Naive thymus-derived CD4-positive, alpha-beta T cell (primary cell): ENCODE results near the gene DDAH1. TPM values are rescaled to one million over a fixed set of nuclear protein-coding genes. Genes with fewer than 3 reads are reported as not detected.

Source experiments
- ATAC-seq: fragments of 150-1000 bp; cut with Tn5 transposase; 2 replicates; pipeline ENCODE4 v1.10.0; 2021; ENCODE audit warnings: mild to moderate bottlenecking, moderate library complexity
- CTCF ChIA-PET: fragments of 350-600 bp; sonication (Branson Sonifier 250); formaldehyde crosslinking; loops from one replicate; lab custom pipeline; 2021; ENCODE audit warnings: antibody characterized with exemption; lab: Charles Lee
- POLR2A ChIA-PET: fragments of 350-600 bp; sonication (Branson Sonifier 250); formaldehyde crosslinking; loops from one replicate; lab custom pipeline; 2021; ENCODE audit warnings: antibody characterized with exemption, inconsistent platforms; lab: Charles Lee
- DNase-seq, 9 donors: peaks; one replicate each; pipeline versions ENCODE4 v3.0.0 to v3.0.0-alpha.2; 2020 to 2022; ENCODE audit warnings: mixed read lengths in 1 of 9
- H3K27ac ChIP-seq: one replicate; pipeline ENCODE4 v1.7.0; 2013; ENCODE audit warnings: mild to moderate bottlenecking, low read depth, low read length, moderate library complexity
- H3K27me3 ChIP-seq, 2 donors: one replicate each; pipeline ENCODE4 v1.7.0; 2013; ENCODE audit warnings: low read length in 2 of 2, mild to moderate bottlenecking in 2 of 2, moderate library complexity in 2 of 2; ENCODE audit not compliant: control insufficient read depth in 2 of 2, insufficient read depth in 2 of 2
- H3K36me3 ChIP-seq, 3 experiments: 1 replicate in 2 of 3; 2 replicates in 1 of 3; pipeline ENCODE4 v1.7.0; 2013; ENCODE audit warnings: low read length in 3 of 3, mild to moderate bottlenecking in 3 of 3, moderate library complexity in 1 of 3; ENCODE audit not compliant: insufficient read depth in 3 of 3, control insufficient read depth in 2 of 3
- H3K4me1 ChIP-seq, 2 donors: one replicate each; pipeline ENCODE4 v1.7.0; 2013; ENCODE audit warnings: low read length in 2 of 2, mild to moderate bottlenecking in 2 of 2, moderate library complexity in 1 of 2; ENCODE audit not compliant: control insufficient read depth in 2 of 2, insufficient read depth in 2 of 2
- H3K4me3 ChIP-seq: 2 replicates; pipeline ENCODE4 v1.7.0; 2013; ENCODE audit warnings: mild to moderate bottlenecking, low read length
- H3K9me3 ChIP-seq, 3 experiments: 1 replicate in 2 of 3; 2 replicates in 1 of 3; pipeline ENCODE4 v1.7.0; 2013; ENCODE audit warnings: low read length in 3 of 3; ENCODE audit not compliant: control insufficient read depth in 2 of 3
- H3K27ac Mint-ChIP-seq, 9 donors: one replicate each; pipeline ENCODE4 v1.8.0; 2020 to 2022; ENCODE audit warnings: mixed read lengths in 9 of 9, mild to moderate bottlenecking in 8 of 9, moderate library complexity in 5 of 9, inconsistent platforms in 2 of 9
- H3K27me3 Mint-ChIP-seq, 5 donors: one replicate each; pipeline ENCODE4 v1.8.0; 2021 to 2022; ENCODE audit warnings: mixed read lengths in 5 of 5, mild to moderate bottlenecking in 1 of 5
- H3K36me3 Mint-ChIP-seq, 5 donors: one replicate each; pipeline ENCODE4 v1.8.0; 2020 to 2022; ENCODE audit warnings: mixed read lengths in 5 of 5, mild to moderate bottlenecking in 3 of 5, inconsistent platforms in 1 of 5
- H3K4me1 Mint-ChIP-seq, 7 donors: one replicate each; pipeline ENCODE4 v1.8.0; 2020 to 2022; ENCODE audit warnings: mixed read lengths in 7 of 7, mild to moderate bottlenecking in 3 of 7, inconsistent platforms in 1 of 7
- H3K4me3 Mint-ChIP-seq, 10 donors: one replicate each; pipeline ENCODE4 v1.8.0; 2020 to 2022; ENCODE audit warnings: mild to moderate bottlenecking in 10 of 10, mixed read lengths in 10 of 10, moderate library complexity in 6 of 10, inconsistent platforms in 2 of 10
- H3K9me3 Mint-ChIP-seq, 11 donors: one replicate each; pipeline ENCODE4 v1.8.0; 2020 to 2022; ENCODE audit warnings: mixed read lengths in 11 of 11, mild to moderate bottlenecking in 4 of 11, inconsistent platforms in 1 of 11, moderate library complexity in 1 of 11
- intact Hi-C, 2 donors: fragments of 100-400 bp; cut with micrococcal nuclease; formaldehyde crosslinking; loops; one replicate each; pipeline ENCODE4 v1.15.1; 2023
- polyA plus RNA-seq, 2 donors: library from polyadenylated mRNA; unstranded; fragments of 300-500 nt; fragmentation: Illumina TruSeq; gene quantifications; one replicate each; pipeline ENCODE4 v1.2.3, GENCODE V29; 2021
- total RNA-seq, 6 experiments: library from RNA in 5 of 6; stranded (reverse) in 5 of 6; gene quantifications; 1 replicate in 5 of 6; 2 replicates in 1 of 6; pipeline ENCODE4 v1.2.3 and lab custom pipeline; 2021 to 2026

DDAH1 gene
- total and polyA plus RNA-seq, 7 experiments from 2014 or later, result 0.08 TPM; not detected in 6

DNA sequence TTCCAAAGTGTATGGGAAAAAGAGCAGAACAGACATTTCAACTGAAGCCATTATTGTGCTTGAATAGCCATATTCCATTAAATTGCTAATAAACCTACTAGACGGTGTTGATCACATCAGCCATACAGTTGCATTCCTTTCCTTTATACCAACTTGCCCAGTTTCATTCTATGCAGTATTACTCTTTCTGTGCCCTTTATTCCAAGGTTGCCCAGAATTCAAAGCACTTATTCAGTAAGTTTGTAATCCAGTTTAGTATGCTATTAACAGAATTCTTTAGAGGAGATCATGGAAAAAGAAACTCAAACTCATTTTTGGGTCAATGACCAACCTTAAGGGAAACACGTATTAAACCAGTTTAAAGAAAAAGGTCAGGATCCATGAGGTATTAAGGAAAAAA is 89.5 kb downstream of the DDAH1 start:
- no peak overlapping the region for H3K4me3 ChIP-seq
- H3K36me3 Mint-ChIP-seq, result no peaks in the 10 kb centered on the region
- no peaks in the 10 kb centered on the region for H3K9me3 Mint-ChIP-seq
- H3K9me3 ChIP-seq, result no peaks in the 10 kb centered on the region
- CTCF ChIA-PET, result no interaction called here
- H3K27me3 Mint-ChIP-seq, result peaks cover 3 to 21% (median 14%) of the 10 kb centered on the region in 5 donors
- no peak overlapping the region for H3K27ac ChIP-seq
- intact Hi-C loops, result no loop called here
- no peaks in the 10 kb centered on the region for H3K36me3 ChIP-seq
- DNase-seq (no peak), ATAC-seq (no peak)
- no peaks in the 10 kb centered on the region for H3K27me3 ChIP-seq
- H3K4me1 ChIP-seq, result no peaks in the 10 kb centered on the region
- no peak overlapping the region for H3K4me3 Mint-ChIP-seq
- POLR2A ChIA-PET, result no interaction called here
- H3K4me1 Mint-ChIP-seq, result no peaks in the 10 kb centered on the region
- H3K27ac Mint-ChIP-seq, result no peak overlapping the region

DNA sequence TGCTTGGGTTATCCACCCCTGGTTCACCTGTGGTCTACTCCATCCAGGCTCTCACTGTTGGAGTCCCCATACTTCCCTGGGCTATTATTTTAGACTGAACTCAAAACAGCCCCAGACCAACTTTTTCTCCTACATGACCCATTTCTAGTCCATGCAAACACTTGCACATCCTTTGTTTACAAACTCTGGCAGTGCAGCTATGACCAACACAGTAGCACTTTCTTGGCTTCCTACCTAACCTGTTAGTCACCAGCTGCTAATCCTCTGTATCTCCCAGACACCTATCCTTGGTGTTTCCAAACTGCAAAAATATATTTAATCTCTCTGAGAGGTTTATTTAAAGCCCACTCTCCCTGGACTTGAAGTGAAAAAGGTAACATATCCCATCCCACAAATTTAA is 90.8 kb downstream of the DDAH1 start:
- POLR2A ChIA-PET, result no interaction called here
- ATAC-seq (no peak), DNase-seq (no peak)
- Histone ChIP-seq H3K36me3 (no peaks in the 10 kb centered on the region), H3K4me1 (no peaks in the 10 kb centered on the region), H3K9me3 (no peaks in the 10 kb centered on the region), H3K27ac (no peak overlapping the region), H3K27me3 (no peaks in the 10 kb centered on the region), H3K4me3 (no peak overlapping the region)
- H3K27me3 Mint-ChIP-seq, result peaks cover 3 to 24% (median 14%) of the 10 kb centered on the region in 5 donors
- H3K9me3 Mint-ChIP-seq, result peaks cover 0 to 1% (median 0%) of the 10 kb centered on the region in 11 donors
- no peak overlapping the region for H3K4me3 Mint-ChIP-seq
- intact Hi-C loops, result no loop called here
- no peak overlapping the region for H3K27ac Mint-ChIP-seq
- H3K4me1 Mint-ChIP-seq, result no peaks in the 10 kb centered on the region
- CTCF ChIA-PET, result interaction anchor here (0.6 kb wide), 1 partner anchor 11 kb away, joined by 3 read pairs; no protein-coding TSS in a partner anchor
- no peaks in the 10 kb centered on the region for H3K36me3 Mint-ChIP-seq

DNA sequence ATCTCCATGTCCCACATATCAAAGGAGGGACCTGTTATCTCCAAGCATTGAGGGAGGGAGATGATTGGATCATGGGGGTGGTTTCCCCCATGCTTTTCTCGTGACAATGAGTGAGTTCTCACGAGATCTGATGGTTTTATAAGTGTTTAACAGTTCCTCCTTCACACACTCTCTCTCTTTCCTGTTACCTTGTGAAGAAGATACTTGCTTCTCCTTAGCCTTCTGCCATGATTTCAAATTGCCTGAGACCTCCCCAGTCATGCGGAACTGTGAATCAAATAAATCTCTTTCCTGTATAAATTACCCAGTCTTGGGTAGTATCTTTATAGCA is 91.6 kb downstream of the DDAH1 start:
- H3K4me1 ChIP-seq, result no peaks in the 10 kb centered on the region
- ATAC-seq (no peak), DNase-seq (no peak)
- intact Hi-C loops, result no loop called here
- H3K36me3 ChIP-seq, result no peaks in the 10 kb centered on the region
- H3K4me3 ChIP-seq, result no peak overlapping the region
- H3K27me3 ChIP-seq, result no peaks in the 10 kb centered on the region
- Mint-ChIP-seq H3K4me3 (no peak overlapping the region), H3K9me3 (peaks cover 0 to 1% (median 0%) of the 10 kb centered on the region in 11 donors), H3K27ac (no peak overlapping the region), H3K36me3 (no peaks in the 10 kb centered on the region), H3K4me1 (no peaks in the 10 kb centered on the region), H3K27me3 (peaks cover 3 to 24% (median 14%) of the 10 kb centered on the region in 5 donors)
- POLR2A ChIA-PET, result no interaction called here
- CTCF ChIA-PET, result no interaction called here
- no peaks in the 10 kb centered on the region for H3K9me3 ChIP-seq
- H3K27ac ChIP-seq, result no peak overlapping the region

DNA sequence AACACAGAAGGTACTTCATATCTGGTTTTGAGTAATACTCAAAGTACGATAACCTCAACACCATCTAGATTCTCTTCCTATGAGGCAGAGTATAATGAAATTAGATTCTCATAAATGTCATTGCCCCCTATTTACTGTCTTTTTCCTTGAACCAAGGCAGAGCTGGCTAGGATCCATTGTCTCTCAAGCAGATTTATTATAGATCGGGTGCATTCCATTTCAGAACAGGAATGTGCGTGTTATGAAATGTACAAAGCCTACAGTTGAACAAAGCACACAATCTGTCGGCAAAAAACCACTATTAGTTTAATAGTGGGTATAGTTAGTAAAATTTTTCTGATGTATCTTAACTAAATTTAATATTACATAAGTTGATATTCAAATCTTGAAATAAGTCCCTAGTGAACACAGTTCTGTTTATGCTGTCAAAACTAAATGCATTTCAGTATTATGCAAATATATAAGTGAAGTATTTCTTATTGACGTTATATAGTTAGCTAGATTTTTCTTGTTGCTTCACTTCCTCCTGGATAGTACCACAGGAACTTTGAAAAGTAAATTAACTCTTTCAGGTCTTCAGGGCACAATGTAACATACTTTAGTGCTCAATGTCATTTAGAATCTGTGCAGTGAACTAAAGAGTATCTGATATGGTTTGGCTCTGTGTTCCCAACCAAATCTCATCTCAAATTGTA is 92.1 kb downstream of the DDAH1 start:
- ChIA-PET CTCF (no interaction called here), POLR2A (no interaction called here)
- no peaks in the 10 kb centered on the region for H3K4me1 ChIP-seq
- H3K9me3 Mint-ChIP-seq, result peaks cover 0 to 1% (median 0%) of the 10 kb centered on the region in 11 donors
- DNase-seq (no peak), ATAC-seq (no peak)
- no peaks in the 10 kb centered on the region for H3K4me1 Mint-ChIP-seq
- H3K36me3 ChIP-seq, result no peaks in the 10 kb centered on the region
- no peaks in the 10 kb centered on the region for H3K36me3 Mint-ChIP-seq
- peaks cover 3 to 26% (median 14%) of the 10 kb centered on the region in 5 donors for H3K27me3 Mint-ChIP-seq
- H3K4me3 ChIP-seq, result no peak overlapping the region
- H3K4me3 Mint-ChIP-seq, result no peak overlapping the region
- H3K27ac Mint-ChIP-seq, result no peak overlapping the region
- no peaks in the 10 kb centered on the region for H3K27me3 ChIP-seq
- H3K27ac ChIP-seq, result no peak overlapping the region
- H3K9me3 ChIP-seq, result no peaks in the 10 kb centered on the region
- intact Hi-C loops, result no loop called here

DNA sequence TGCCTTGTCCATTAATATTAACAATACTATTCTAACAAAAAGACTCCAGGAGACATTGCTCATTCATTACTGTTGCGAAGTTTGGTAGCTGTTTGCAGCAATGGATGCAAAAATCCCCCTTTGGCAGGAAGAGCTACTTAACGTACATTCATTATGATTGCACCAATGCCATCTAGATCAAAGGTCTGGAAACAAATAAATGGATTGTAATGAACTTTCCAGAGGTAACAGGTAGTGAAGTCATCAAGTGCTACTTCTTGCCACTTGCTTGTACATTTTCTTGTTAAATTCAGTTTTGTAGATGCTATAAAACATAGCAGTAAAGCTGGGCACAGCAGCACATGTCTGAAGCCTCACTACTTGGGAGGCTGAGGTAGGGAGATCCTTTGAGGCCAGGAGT is 93.9 kb downstream of the DDAH1 start:
- ATAC-seq (no peak), DNase-seq (no peak)
- no peak overlapping the region for H3K4me3 Mint-ChIP-seq
- Histone ChIP-seq H3K36me3 (no peaks in the 10 kb centered on the region), H3K4me3 (no peak overlapping the region), H3K27me3 (no peaks in the 10 kb centered on the region), H3K4me1 (no peaks in the 10 kb centered on the region), H3K9me3 (no peaks in the 10 kb centered on the region), H3K27ac (no peak overlapping the region)
- peaks cover 0 to 1% (median 0%) of the 10 kb centered on the region in 11 donors for H3K9me3 Mint-ChIP-seq
- intact Hi-C loops, result no loop called here
- H3K4me1 Mint-ChIP-seq, result no peaks in the 10 kb centered on the region
- no peak overlapping the region for H3K27ac Mint-ChIP-seq
- POLR2A ChIA-PET, result no interaction called here
- H3K36me3 Mint-ChIP-seq, result no peaks in the 10 kb centered on the region
- CTCF ChIA-PET, result no interaction called here
- peaks cover 5 to 25% (median 11%) of the 10 kb centered on the region in 5 donors for H3K27me3 Mint-ChIP-seq

DNA sequence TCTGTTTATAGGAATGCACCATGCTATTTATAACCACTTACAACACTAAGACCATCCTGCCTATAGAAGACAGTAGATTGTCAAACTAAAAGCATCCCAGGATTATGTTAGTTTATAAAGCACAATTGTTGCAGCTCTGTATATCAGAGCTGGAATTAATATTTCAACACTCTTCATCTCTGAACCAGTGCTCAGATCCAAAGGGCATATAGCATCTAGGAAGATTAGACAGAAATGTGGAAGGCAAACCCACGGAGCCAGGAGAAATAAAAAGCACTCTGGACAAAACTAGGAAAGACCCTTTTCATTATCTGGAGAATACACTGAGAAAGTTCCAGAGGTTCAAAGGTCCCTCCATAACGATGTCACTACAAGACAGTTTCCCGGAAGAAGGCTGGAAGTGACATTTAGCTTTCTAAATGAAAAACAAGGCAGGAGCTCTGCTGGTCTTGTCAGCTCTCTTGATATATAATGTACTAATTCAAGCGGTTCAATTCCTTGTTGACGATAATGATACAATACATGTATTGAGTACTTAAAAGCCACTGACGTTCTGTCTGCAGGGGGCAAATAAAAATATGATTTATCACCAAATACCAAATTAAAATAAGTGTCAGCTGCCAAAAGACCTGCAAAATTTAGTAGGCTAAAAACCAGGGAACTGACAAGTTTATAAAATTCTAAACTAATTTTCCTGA is 96.7 kb downstream of the DDAH1 start:
- peaks cover 0 to 1% (median 0%) of the 10 kb centered on the region in 11 donors for H3K9me3 Mint-ChIP-seq
- no peaks in the 10 kb centered on the region for H3K4me1 Mint-ChIP-seq
- Histone ChIP-seq H3K36me3 (no peaks in the 10 kb centered on the region), H3K27me3 (no peaks in the 10 kb centered on the region), H3K4me3 (no peak overlapping the region), H3K27ac (no peak overlapping the region), H3K4me1 (no peaks in the 10 kb centered on the region), H3K9me3 (no peaks in the 10 kb centered on the region)
- H3K36me3 Mint-ChIP-seq, result no peaks in the 10 kb centered on the region
- peaks cover 0 to 18% (median 5%) of the 10 kb centered on the region in 5 donors for H3K27me3 Mint-ChIP-seq
- DNase-seq, result no peak
- ChIA-PET POLR2A (no interaction called here), CTCF (interaction anchor here (0.6 to 0.9 kb wide), 2 partner anchors 14 to 1443 kb away, joined by 3 read pairs; no protein-coding TSS in a partner anchor)
- H3K4me3 Mint-ChIP-seq, result no peak overlapping the region
- no peak overlapping the region for H3K27ac Mint-ChIP-seq
- ATAC-seq, result no peak
- intact Hi-C loops, result no loop called here
